Stimulated activated effector memory CD8-positive, alpha-beta T cell treated with anti-CD3 and anti-CD28 coated beads, Interleukin-12 subunit alpha, Interleukin-12 subunit beta, amount 100 ng/mL, for 72 hours (primary cell): ENCODE measurements around the gene KCNC1.
A peak's percentile ranks its signal among the peaks of the same experiment; 100 is the strongest.

Experiments used
- ATAC-seq: fragments of 150-1000 bp; cut with Tn5 transposase; 2 replicates; pipeline ENCODE4 v1.10.0; 2021
- DNase-seq, 2 donors: peaks; one replicate each; pipeline ENCODE4 v3.0.0; 2021 to 2022; ENCODE audit warnings: low spot score in 2 of 2
- H3K27ac Mint-ChIP-seq: one replicate; pipeline ENCODE4 v1.8.0; 2022; ENCODE audit warnings: mild to moderate bottlenecking, mixed read lengths
- H3K36me3 Mint-ChIP-seq: one replicate; pipeline ENCODE4 v1.8.0; 2022; ENCODE audit warnings: mild to moderate bottlenecking, mixed read lengths
- H3K4me1 Mint-ChIP-seq: one replicate; pipeline ENCODE4 v1.8.0; 2022; ENCODE audit warnings: mixed read lengths
- H3K4me3 Mint-ChIP-seq: one replicate; pipeline ENCODE4 v1.8.0; 2022; ENCODE audit warnings: mild to moderate bottlenecking, mixed read lengths
- H3K9me3 Mint-ChIP-seq: one replicate; pipeline ENCODE4 v1.8.0; 2022; ENCODE audit warnings: mixed read lengths

The KCNC1 gene

GRCh38 chr11:17722000-17722643, 12.5 kb upstream of the KCNC1 start:
- H3K4me1 Mint-ChIP-seq: peaks cover 7% of the 10 kb centered on the region
- H3K27ac Mint-ChIP-seq: no peak overlapping the region
- H3K9me3 Mint-ChIP-seq: no peaks in the 10 kb centered on the region
- ATAC-seq (no peak), DNase-seq (no peak)
- no peak overlapping the region for H3K4me3 Mint-ChIP-seq
- no peaks in the 10 kb centered on the region for H3K36me3 Mint-ChIP-seq

- H3K4me1 Mint-ChIP-seq: peaks cover 7% of the 10 kb centered on the region
- peak; percentile 23 for ATAC-seq
These were observed 10.3 kb upstream of the KCNC1 start for GRCh38 chr11:17724020-17724908.

GRCh38 chr11:17725174-17725573, 9.4 kb upstream of the KCNC1 start:
- no peak for ATAC-seq
- H3K36me3 Mint-ChIP-seq: no peaks in the 10 kb centered on the region
- no peak overlapping the region for H3K4me3 Mint-ChIP-seq
- no peak overlapping the region for H3K27ac Mint-ChIP-seq
- DNase-seq: no peak
- peaks cover 7% of the 10 kb centered on the region for H3K4me1 Mint-ChIP-seq
- no peaks in the 10 kb centered on the region for H3K9me3 Mint-ChIP-seq

More at GRCh38 chr11:17724020-17724908, 10.3 kb upstream of the KCNC1 start:
- H3K4me3 Mint-ChIP-seq: no peak overlapping the region
- H3K27ac Mint-ChIP-seq: no peak overlapping the region
- H3K36me3 Mint-ChIP-seq: no peaks in the 10 kb centered on the region
- no peaks in the 10 kb centered on the region for H3K9me3 Mint-ChIP-seq
- DNase-seq: no peak

- H3K4me3 Mint-ChIP-seq: no peak overlapping the region
- no peaks in the 10 kb centered on the region for H3K36me3 Mint-ChIP-seq
- H3K27ac Mint-ChIP-seq: no peak overlapping the region
- ATAC-seq: no peak
- peaks cover 7% of the 10 kb centered on the region for H3K4me1 Mint-ChIP-seq
- no peak for DNase-seq
- H3K9me3 Mint-ChIP-seq: no peaks in the 10 kb centered on the region
These were observed 4.4 kb upstream of the KCNC1 start for GRCh38 chr11:17730137-17730536.

- Mint-ChIP-seq H3K4me1 (peaks cover 7% of the 10 kb centered on the region), H3K9me3 (no peaks in the 10 kb centered on the region), H3K27ac (no peak overlapping the region), H3K36me3 (no peaks in the 10 kb centered on the region), H3K4me3 (no peak overlapping the region)
- peak; percentile 57 to 83 for DNase-seq
- ATAC-seq: peak; percentile 83
These were observed 3.7 kb upstream of the KCNC1 start for GRCh38 chr11:17730608-17731462.

GRCh38 chr11:17733261-17733660, 1.3 kb upstream of the KCNC1 start:
- no peak overlapping the region for H3K4me3 Mint-ChIP-seq
- no peaks in the 10 kb centered on the region for H3K9me3 Mint-ChIP-seq
- DNase-seq (no peak), ATAC-seq (no peak)
- no peaks in the 10 kb centered on the region for H3K36me3 Mint-ChIP-seq
- peaks cover 13% of the 10 kb centered on the region for H3K4me1 Mint-ChIP-seq
- no peak overlapping the region for H3K27ac Mint-ChIP-seq

- Mint-ChIP-seq H3K4me3 (no peak overlapping the region), H3K36me3 (no peaks in the 10 kb centered on the region), H3K27ac (no peak overlapping the region), H3K9me3 (no peaks in the 10 kb centered on the region), H3K4me1 (peaks cover 13% of the 10 kb centered on the region)
- ATAC-seq (peak; percentile 27), DNase-seq (peak in 1 of 2 donors; percentile 65)
These were observed 621 bp downstream of the KCNC1 start for GRCh38 chr11:17734986-17735817.

- DNase-seq (no peak), ATAC-seq (no peak)
- H3K4me3 Mint-ChIP-seq: no peak overlapping the region
- H3K9me3 Mint-ChIP-seq: no peaks in the 10 kb centered on the region
- no peak overlapping the region for H3K27ac Mint-ChIP-seq
- peaks cover 13% of the 10 kb centered on the region for H3K4me1 Mint-ChIP-seq
- no peaks in the 10 kb centered on the region for H3K36me3 Mint-ChIP-seq
These were observed 1.4 kb downstream of the KCNC1 start for GRCh38 chr11:17735818-17736578.

GRCh38 chr11:17736579-17736893, 2.0 kb downstream of the KCNC1 start:
- Mint-ChIP-seq H3K27ac (no peak overlapping the region), H3K36me3 (no peaks in the 10 kb centered on the region)

GRCh38 chr11:17736930-17737817, 2.6 kb downstream of the KCNC1 start:
- Mint-ChIP-seq H3K4me3 (no peak overlapping the region), H3K36me3 (no peaks in the 10 kb centered on the region), H3K27ac (no peak overlapping the region), H3K4me1 (peaks cover 13% of the 10 kb centered on the region), H3K9me3 (no peaks in the 10 kb centered on the region)
- no peak for ATAC-seq
- no peak for DNase-seq

More at GRCh38 chr11:17736579-17736893, 2.0 kb downstream of the KCNC1 start:
- H3K4me1 Mint-ChIP-seq: peaks cover 13% of the 10 kb centered on the region
- DNase-seq: no peak
- H3K9me3 Mint-ChIP-seq: no peaks in the 10 kb centered on the region
- H3K4me3 Mint-ChIP-seq: no peak overlapping the region
- ATAC-seq: no peak

- DNase-seq (no peak), ATAC-seq (no peak)
- Mint-ChIP-seq H3K27ac (no peak overlapping the region), H3K4me3 (no peak overlapping the region), H3K9me3 (no peaks in the 10 kb centered on the region), H3K36me3 (no peaks in the 10 kb centered on the region), H3K4me1 (peaks cover 13% of the 10 kb centered on the region)
These were observed 3.8 kb downstream of the KCNC1 start for GRCh38 chr11:17738151-17738973.

GRCh38 chr11:17739945-17740338, 5.4 kb downstream of the KCNC1 start:
- Mint-ChIP-seq H3K9me3 (no peaks in the 10 kb centered on the region), H3K4me3 (no peak overlapping the region), H3K4me1 (peaks cover 6% of the 10 kb centered on the region), H3K27ac (no peak overlapping the region), H3K36me3 (no peaks in the 10 kb centered on the region)
- no peak for ATAC-seq
- DNase-seq: no peak
